Central memory CD8-positive, alpha-beta T cell (primary cell): ENCODE measurements around the gene FOLR2.
"Not testable (repeated sequence)": the region's sequence is repeated elsewhere in the genome, so short reads cannot be mapped to it uniquely, and the experiment has no call there.

Source experiments
- ATAC-seq: fragments of 150-1000 bp; cut with Tn5 transposase; replicated peaks from 2 replicates; pipeline ENCODE4 v1.10.0; 2022; ENCODE audit warnings: mild to moderate bottlenecking, moderate FRiP score, moderate number of reproducible peaks; ENCODE audit not compliant: poor library complexity, severe bottlenecking; ENCODE audit errors: extremely low read depth
- DNase-seq, 2 donors: peaks; one replicate each; pipeline ENCODE4 v3.0.0; 2021; ENCODE audit warnings: low spot score in 2 of 2
- H3K27ac Mint-ChIP-seq: one replicate; pipeline ENCODE4 v1.8.0; 2022; ENCODE audit warnings: low read depth, mild to moderate bottlenecking, moderate library complexity, mixed read lengths
- H3K27me3 Mint-ChIP-seq: one replicate; pipeline ENCODE4 v1.8.0; 2022; ENCODE audit warnings: mixed read lengths
- H3K36me3 Mint-ChIP-seq: one replicate; pipeline ENCODE4 v1.8.0; 2022; ENCODE audit warnings: mild to moderate bottlenecking, moderate library complexity, mixed read lengths; ENCODE audit not compliant: insufficient read depth
- H3K4me1 Mint-ChIP-seq: one replicate; pipeline ENCODE4 v1.8.0; 2022; ENCODE audit warnings: mixed read lengths
- H3K4me3 Mint-ChIP-seq: one replicate; pipeline ENCODE4 v1.8.0; 2022; ENCODE audit warnings: mild to moderate bottlenecking, moderate library complexity, mixed read lengths
- H3K9me3 Mint-ChIP-seq: one replicate; pipeline ENCODE4 v1.8.0; 2022; ENCODE audit warnings: mixed read lengths

The FOLR2 gene

DNA sequence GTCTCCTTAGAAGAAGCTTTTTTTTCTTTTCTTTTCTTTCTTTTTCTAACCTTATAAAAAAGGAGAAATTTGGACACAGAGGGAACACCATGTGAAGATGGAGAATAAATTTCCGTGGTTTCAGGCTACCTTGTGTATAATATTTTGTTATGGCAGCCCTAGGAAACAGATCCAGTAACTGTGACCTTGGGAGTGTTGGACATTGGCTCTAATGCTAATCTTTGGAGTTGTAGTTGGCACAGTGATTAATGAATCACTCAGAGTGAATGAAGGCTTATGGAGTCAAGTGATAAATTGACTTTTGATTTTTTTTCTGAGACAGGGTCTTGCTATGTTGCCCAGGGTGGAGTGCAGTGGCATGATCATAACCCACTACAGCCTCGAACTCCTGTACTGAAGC, 42.9 kb downstream of the FOLR2 start:
- Mint-ChIP-seq H3K9me3 (no peaks in the 10 kb centered on the region), H3K4me1 (no peaks in the 10 kb centered on the region), H3K36me3 (no peaks in the 10 kb centered on the region), H3K27ac (no peak overlapping the region), H3K4me3 (no peak overlapping the region), H3K27me3 (peaks cover 36% of the 10 kb centered on the region)
- ATAC-seq (no peak), DNase-seq (no peak)

GRCh38 chr11:72260574-72260973, 44.0 kb downstream of the FOLR2 start:
- no peak for ATAC-seq
- H3K27me3 Mint-ChIP-seq = peaks cover 42% of the 10 kb centered on the region
- no peaks in the 10 kb centered on the region for H3K4me1 Mint-ChIP-seq
- H3K9me3 Mint-ChIP-seq = no peaks in the 10 kb centered on the region
- no peak overlapping the region for H3K4me3 Mint-ChIP-seq
- H3K27ac Mint-ChIP-seq = no peak overlapping the region
- DNase-seq = no peak
- no peaks in the 10 kb centered on the region for H3K36me3 Mint-ChIP-seq

DNA sequence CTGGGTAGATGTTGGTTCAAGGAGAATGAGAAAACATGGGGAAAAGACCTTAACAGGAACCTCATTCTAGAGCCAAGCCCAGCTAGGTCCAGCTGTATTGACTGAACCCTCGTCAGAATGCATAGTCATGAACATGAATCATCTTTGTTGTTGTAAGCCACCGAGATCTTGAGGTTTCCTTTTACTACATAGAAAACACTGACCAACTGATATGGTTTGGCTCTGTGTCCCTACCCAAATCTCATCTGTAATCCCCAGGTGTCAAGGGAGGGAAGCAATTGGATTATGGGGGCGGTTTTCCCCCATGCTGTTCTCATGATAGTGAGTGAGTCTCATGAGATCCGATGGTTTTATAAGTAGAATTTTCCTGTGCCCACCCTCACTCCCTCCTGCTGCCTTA, 46.8 kb downstream of the FOLR2 start:
- H3K27me3 Mint-ChIP-seq = peaks cover 57% of the 10 kb centered on the region
- no peak overlapping the region for H3K27ac Mint-ChIP-seq
- no peaks in the 10 kb centered on the region for H3K36me3 Mint-ChIP-seq
- no peaks in the 10 kb centered on the region for H3K9me3 Mint-ChIP-seq
- ATAC-seq = no peak
- H3K4me1 Mint-ChIP-seq = no peaks in the 10 kb centered on the region
- no peak overlapping the region for H3K4me3 Mint-ChIP-seq
- no peak for DNase-seq

GRCh38 chr11:72265951-72266350, 49.4 kb downstream of the FOLR2 start:
- Mint-ChIP-seq H3K4me1 (peaks cover 6% of the 10 kb centered on the region), H3K36me3 (no peaks in the 10 kb centered on the region), H3K27me3 (peaks cover 47% of the 10 kb centered on the region), H3K4me3 (no peak overlapping the region), H3K9me3 (no peaks in the 10 kb centered on the region), H3K27ac (no peak overlapping the region)
- DNase-seq = no peak
- no peak for ATAC-seq

DNA sequence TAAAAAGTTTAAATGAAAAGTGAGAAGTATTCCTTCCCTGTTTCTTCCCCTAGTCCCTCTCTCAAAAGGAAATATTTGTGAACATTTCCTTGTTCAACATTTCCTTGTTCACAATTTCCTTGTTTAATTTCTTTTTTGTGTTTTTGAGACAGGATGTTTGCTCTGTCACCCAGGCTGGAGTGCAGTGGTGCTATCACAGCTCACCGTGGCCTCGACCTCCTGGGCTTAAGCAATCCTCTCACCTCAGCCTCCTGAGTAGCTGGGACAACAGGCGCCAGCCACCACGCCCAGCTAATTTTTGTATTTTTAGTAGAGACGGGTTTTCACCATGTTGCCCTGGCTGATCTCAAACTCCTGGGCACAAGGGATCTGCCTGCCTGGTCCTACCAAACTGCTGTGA, 50.4 kb downstream of the FOLR2 start:
- H3K36me3 Mint-ChIP-seq, H3K4me1 Mint-ChIP-seq, H3K4me3 Mint-ChIP-seq, H3K9me3 Mint-ChIP-seq, ATAC-seq, DNase-seq, H3K27ac Mint-ChIP-seq: not testable (repeated sequence)
- H3K27me3 Mint-ChIP-seq = peaks cover 47% of the 10 kb centered on the region

DNA sequence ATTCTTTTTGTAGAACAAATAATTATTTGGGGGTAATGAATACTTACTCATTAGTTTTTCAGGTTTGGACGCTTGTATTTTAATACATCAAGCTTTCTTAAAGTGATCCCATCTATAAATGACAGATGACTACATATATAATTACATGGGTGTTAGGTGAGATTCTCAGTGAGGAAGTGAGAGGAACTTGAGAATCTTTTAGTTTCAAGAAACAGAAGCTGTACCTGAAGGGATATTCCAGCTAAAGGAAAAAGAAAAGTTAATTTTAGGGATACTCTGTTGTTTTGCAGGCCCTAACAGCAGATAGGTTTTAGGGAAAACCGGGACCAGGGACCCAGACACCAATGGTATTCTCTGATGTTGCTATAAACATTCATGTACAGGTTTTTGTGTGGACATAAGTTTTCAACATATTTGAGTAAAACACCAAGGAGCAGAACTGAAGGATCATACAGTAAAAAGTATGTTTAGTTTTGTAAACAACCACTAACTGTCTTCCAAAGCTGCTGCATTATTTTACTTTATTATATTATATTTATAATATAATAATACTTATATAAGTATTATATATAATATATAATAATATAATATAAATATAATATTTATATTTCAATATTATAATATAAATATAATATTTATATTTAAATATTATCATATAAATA, 51.5 kb downstream of the FOLR2 start:
- H3K9me3 Mint-ChIP-seq = no peaks in the 10 kb centered on the region
- H3K36me3 Mint-ChIP-seq = no peaks in the 10 kb centered on the region
- no peak overlapping the region for H3K27ac Mint-ChIP-seq
- no peak overlapping the region for H3K4me3 Mint-ChIP-seq
- peaks cover 6% of the 10 kb centered on the region for H3K4me1 Mint-ChIP-seq
- H3K27me3 Mint-ChIP-seq = peaks cover 36% of the 10 kb centered on the region
- DNase-seq = no peak
- ATAC-seq = no peak
